ENCODE data around the gene MOSMO. TPM values are rescaled to one million over a fixed set of nuclear protein-coding genes. Genes with fewer than 3 reads are reported as not detected.

MOSMO gene
- total RNA-seq, 2 experiments from 2014 or later = 9.6 to 9.8 TPM

- Histone ChIP-seq H3K4me2 (ENCODE audit: low read length) (no peak overlapping the region), H3K79me2 (ENCODE audit: insufficient read depth, low read depth, low read length) (no peaks in the 10 kb centered on the region), H4K20me1 (ENCODE audit: insufficient read depth, low read length) (no peaks in the 10 kb centered on the region), H2AFZ (ENCODE audit: low read length) (no peak overlapping the region), H3K27ac (ENCODE audit: low read depth, low read length, poor library complexity, severe bottlenecking) (no peak overlapping the region), H3K4me3 (ENCODE audit: low read depth, low read length, poor library complexity, severe bottlenecking) (no peak overlapping the region), H3K9me3 (ENCODE audit: low read length) (no peaks in the 10 kb centered on the region), H3K36me3 (ENCODE audit: insufficient read depth, low read length) (no peaks in the 10 kb centered on the region), H3K9me2 (ENCODE audit: insufficient read depth, low read length) (no peaks in the 10 kb centered on the region), H3K4me1 (ENCODE audit: insufficient read depth, low read length, poor library complexity, severe bottlenecking) (no peaks in the 10 kb centered on the region)
- POLR2A ChIA-PET = interaction anchor here (0.7 kb wide), 1 partner anchor 8 kb away, joined by 3 read pairs; no protein-coding TSS in a partner anchor
- no peak for DNase-seq (ENCODE audit: low spot score)
- TF ChIP-seq CTCF (conservative IDR thresholded peaks at IDR 0.05; ENCODE audit: low read length) (no peak), EZH2phosphoT487 (IDR thresholded peaks at IDR 0.05; ENCODE audit: borderline replicate concordance, low read depth, low read length) (no peak)
- intact Hi-C loops (cut with micrococcal nuclease; ENCODE audit: unreplicated experiment) = no loop called here
- BruUV-seq (replicated peaks) = no TSS peak
- CTCF ChIA-PET (ENCODE audit: unreplicated experiment) = interaction anchor here (0.6 kb wide), 1 partner anchor 16 kb away, joined by 3 read pairs; no protein-coding TSS in a partner anchor
Measured at GRCh38 chr16:22093331-22093730, 85.4 kb downstream of the MOSMO start.

- POLR2A ChIA-PET = interaction anchor here (0.7 to 1.3 kb wide), 3 partner anchors 8 to 94 kb away, joined by 3 to 4 read pairs (median 3); no protein-coding TSS in a partner anchor
Measured at GRCh38 chr16:22093996-22094395, 86.1 kb downstream of the MOSMO start.

More at GRCh38 chr16:22093996-22094395, 86.1 kb downstream of the MOSMO start:
- H3K9me3 ChIP-seq (ENCODE audit: low read length) = no peaks in the 10 kb centered on the region
- no peak overlapping the region for H3K4me3 ChIP-seq (ENCODE audit: low read depth, low read length, poor library complexity, severe bottlenecking)
- DNase-seq (ENCODE audit: low spot score) = no peak
- H3K27ac ChIP-seq (ENCODE audit: low read depth, low read length, poor library complexity, severe bottlenecking) = no peak overlapping the region
- H3K79me2 ChIP-seq (ENCODE audit: insufficient read depth, low read depth, low read length) = no peaks in the 10 kb centered on the region
- no peak overlapping the region for H2AFZ ChIP-seq (ENCODE audit: low read length)
- H3K36me3 ChIP-seq (ENCODE audit: insufficient read depth, low read length) = no peaks in the 10 kb centered on the region
- no peak overlapping the region for H3K4me2 ChIP-seq (ENCODE audit: low read length)
- BruUV-seq (replicated peaks) = no TSS peak
- CTCF ChIA-PET (ENCODE audit: unreplicated experiment) = interaction anchor here (0.6 kb wide), 1 partner anchor 17 kb away, joined by 3 read pairs; no protein-coding TSS in a partner anchor
- H4K20me1 ChIP-seq (ENCODE audit: insufficient read depth, low read length) = no peaks in the 10 kb centered on the region
- TF ChIP-seq EZH2phosphoT487 (IDR thresholded peaks at IDR 0.05; ENCODE audit: borderline replicate concordance, low read depth, low read length) (no peak), CTCF (conservative IDR thresholded peaks at IDR 0.05; ENCODE audit: low read length) (no peak)
- no peaks in the 10 kb centered on the region for H3K9me2 ChIP-seq (ENCODE audit: insufficient read depth, low read length)
- no peaks in the 10 kb centered on the region for H3K4me1 ChIP-seq (ENCODE audit: insufficient read depth, low read length, poor library complexity, severe bottlenecking)
- intact Hi-C loops (cut with micrococcal nuclease; ENCODE audit: unreplicated experiment) = no loop called here

Data from OCI-LY7 (cell line).